GM13976 (cell line): ENCODE measurements around the gene WNT2B.

Experiments used
- DNase-seq: peaks from one replicate; pipeline ENCODE4 v3.0.0; 2012; ENCODE audit warnings: low spot score
- CTCF ChIP-seq: IDR thresholded peaks from 2 replicates; pipeline ENCODE4 v1.5.1; 2012; ENCODE audit warnings: borderline replicate concordance, mild to moderate bottlenecking; ENCODE audit not compliant: insufficient read depth; ENCODE audit errors: extremely low read depth, missing control alignments, control extremely low read depth
- in situ Hi-C: fragments of 300-500 bp; cut with MboI; formaldehyde crosslinking; loops from one replicate; pipeline ENCODE4 v1.12.0; 2022; ENCODE audit warnings: low sequenced_read_pairs, mixed read lengths, inconsistent platforms; ENCODE audit not compliant: unreplicated experiment

Gene WNT2B

GRCh38 chr1:112514901-112515300 is 6.1 kb downstream of the WNT2B start:
- TF ChIP-seq CTCF, result no peak
- no peak for DNase-seq
- in situ Hi-C loops, result no loop called here

- no peak for TF ChIP-seq CTCF
- DNase-seq, result no peak
- in situ Hi-C loops, result no loop called here
These were observed 6.7 kb downstream of the WNT2B start for GRCh38 chr1:112515311-112516009.

GRCh38 chr1:112516141-112516540 is 7.4 kb downstream of the WNT2B start:
- no peak for DNase-seq
- in situ Hi-C loops, result no loop called here
- no peak for TF ChIP-seq CTCF

GRCh38 chr1:112517231-112517630 is 8.5 kb downstream of the WNT2B start:
- DNase-seq, result no peak
- in situ Hi-C loops, result no loop called here
- TF ChIP-seq CTCF, result no peak

- no peak for DNase-seq
- in situ Hi-C loops, result no loop called here
- no peak for TF ChIP-seq CTCF
These were observed 8.9 kb downstream of the WNT2B start for GRCh38 chr1:112517646-112518045.

- in situ Hi-C loops, result no loop called here
- no peak for DNase-seq
- no peak for TF ChIP-seq CTCF
These were observed 9.4 kb downstream of the WNT2B start for GRCh38 chr1:112518186-112518585.
